Lung (tissue), 12 donors: ENCODE measurements around the gene PALS1. TPM values are rescaled to one million over a fixed set of nuclear protein-coding genes. Genes with fewer than 3 reads are reported as not detected.

Experiments used
- ATAC-seq: fragments of 200-7000 bp; cut with Tn5 transposase; one replicate; pipeline ENCODE4 v1.9.1; 2020; ENCODE audit warnings: moderate number of reproducible peaks; ENCODE audit not compliant: insufficient read depth, low FRiP score
- DNase-seq, 3 donors: peaks; one replicate each; pipeline ENCODE4 v3.0.0-alpha.2; 2013 to 2017
- H3K27ac ChIP-seq, 2 donors: one replicate each; pipeline ENCODE4 v1.5.1; 2013; ENCODE audit warnings: mild to moderate bottlenecking in 2 of 2, moderate library complexity in 2 of 2, control low read depth in 1 of 2, inconsistent platforms in 1 of 2, low read depth in 1 of 2, low read length in 1 of 2
- H3K27me3 ChIP-seq, 3 donors: one replicate each; pipeline ENCODE4 v1.5.1; 2013; ENCODE audit warnings: low read length in 2 of 3; ENCODE audit not compliant: control insufficient read depth in 3 of 3, insufficient read depth in 3 of 3
- H3K36me3 ChIP-seq, 4 donors: one replicate each; pipeline ENCODE4 v1.5.1; 2013; ENCODE audit warnings: low read length in 4 of 4, mild to moderate bottlenecking in 1 of 4, moderate library complexity in 1 of 4; ENCODE audit not compliant: control insufficient read depth in 4 of 4, insufficient read depth in 4 of 4
- H3K4me1 ChIP-seq, 5 donors: one replicate each; pipeline ENCODE4 v1.5.1; 2013; ENCODE audit warnings: low read length in 5 of 5, mild to moderate bottlenecking in 2 of 5, moderate library complexity in 1 of 5; ENCODE audit not compliant: control insufficient read depth in 5 of 5, insufficient read depth in 5 of 5
- H3K4me3 ChIP-seq: one replicate; pipeline ENCODE4 v1.5.1; 2013; ENCODE audit warnings: mild to moderate bottlenecking, control low read depth, moderate library complexity
- H3K9ac ChIP-seq, 2 donors: one replicate each; pipeline ENCODE4 v1.5.1; 2013; ENCODE audit warnings: low read length in 2 of 2, control low read depth in 1 of 2; ENCODE audit not compliant: insufficient read depth in 1 of 2
- H3K9me3 ChIP-seq, 4 donors: one replicate each; pipeline ENCODE4 v1.5.1; 2013; ENCODE audit warnings: low read length in 3 of 4, mild to moderate bottlenecking in 1 of 4, moderate library complexity in 1 of 4; ENCODE audit not compliant: control insufficient read depth in 4 of 4, insufficient read depth in 3 of 4
- WGBS, 2 donors: extraction: QIAGEN DNeasy Blood & Tissue Kit; methylation state at CpG; one replicate each; pipeline ENCODE4 v1.1.7; 2013; 5-methylcytosine and 5-hydroxymethylcytosine counted together
- polyA plus RNA-seq, 2 donors: library from polyadenylated mRNA; stranded (reverse); fragments of 200-250 nt; gene quantifications; one replicate each; pipeline ENCODE4 v1.2.1, GENCODE V29; 2013
- total RNA-seq, 2 donors: library from RNA; depleted of rRNA in 1 of 2; stranded (reverse); fragments of >200 nt in 1 of 2; gene quantifications; one replicate each; pipeline ENCODE4 v1.2.1, GENCODE V29; 2014 to 2021
- TF ChIP-seq, protein P1 (sequence below): IDR thresholded peaks from 2 replicates; pipeline ENCODE4 v1.5.1; 2012; ENCODE audit warnings: mild to moderate bottlenecking; ENCODE audit errors: control extremely low read depth, extremely low read depth
- donor health status: control.
- donor health status: control.
- donor health status: Bipolar disorder and iron deficiency.
- donor health status: healthy.
- donor health status: DM: yes; HTN: yes; CAD: no.

Gene PALS1
- total and polyA plus RNA-seq, 4 donors: 6.1 to 45.7 (median 17.4) TPM

- Histone ChIP-seq H3K36me3 (peaks cover 0 to 13% (median 0%) of the 10 kb centered on the region in 4 donors), H3K27ac (no peak overlapping the region), H3K4me1 (peaks cover 0 to 7% (median 0%) of the 10 kb centered on the region in 5 donors), H3K27me3 (no peaks in the 10 kb centered on the region), H3K9me3 (no peaks in the 10 kb centered on the region), H3K4me3 (no peak overlapping the region), H3K9ac (no peak overlapping the region)
- WGBS, 2 donors: 96% methylated on average over 2 of the region's 2 CpGs
- DNase-seq (no peak), ATAC-seq (no peak)
- TF ChIP-seq, protein P1, sequence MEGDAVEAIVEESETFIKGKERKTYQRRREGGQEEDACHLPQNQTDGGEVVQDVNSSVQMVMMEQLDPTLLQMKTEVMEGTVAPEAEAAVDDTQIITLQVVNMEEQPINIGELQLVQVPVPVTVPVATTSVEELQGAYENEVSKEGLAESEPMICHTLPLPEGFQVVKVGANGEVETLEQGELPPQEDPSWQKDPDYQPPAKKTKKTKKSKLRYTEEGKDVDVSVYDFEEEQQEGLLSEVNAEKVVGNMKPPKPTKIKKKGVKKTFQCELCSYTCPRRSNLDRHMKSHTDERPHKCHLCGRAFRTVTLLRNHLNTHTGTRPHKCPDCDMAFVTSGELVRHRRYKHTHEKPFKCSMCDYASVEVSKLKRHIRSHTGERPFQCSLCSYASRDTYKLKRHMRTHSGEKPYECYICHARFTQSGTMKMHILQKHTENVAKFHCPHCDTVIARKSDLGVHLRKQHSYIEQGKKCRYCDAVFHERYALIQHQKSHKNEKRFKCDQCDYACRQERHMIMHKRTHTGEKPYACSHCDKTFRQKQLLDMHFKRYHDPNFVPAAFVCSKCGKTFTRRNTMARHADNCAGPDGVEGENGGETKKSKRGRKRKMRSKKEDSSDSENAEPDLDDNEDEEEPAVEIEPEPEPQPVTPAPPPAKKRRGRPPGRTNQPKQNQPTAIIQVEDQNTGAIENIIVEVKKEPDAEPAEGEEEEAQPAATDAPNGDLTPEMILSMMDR: no peak
Measured at GRCh38 chr14:67280506-67280905, 39.3 kb downstream of the PALS1 start.

GRCh38 chr14:67285876-67286452 is 44.7 kb downstream of the PALS1 start:
- Histone ChIP-seq H3K9me3 (no peaks in the 10 kb centered on the region), H3K27ac (no peak overlapping the region), H3K4me1 (no peaks in the 10 kb centered on the region), H3K27me3 (no peaks in the 10 kb centered on the region), H3K9ac (no peak overlapping the region), H3K36me3 (peaks cover 0 to 3% (median 0%) of the 10 kb centered on the region in 4 donors), H3K4me3 (no peak overlapping the region)
- ATAC-seq (no peak), DNase-seq (peak in 2 of 3 donors; percentile 72 to 82)
- WGBS, 2 donors: 48 to 74% methylated on average over 2 of the region's 2 CpGs
- TF ChIP-seq, protein P1: peak; percentile 31

Other genes with a start within 250 kb of the PALS1 start
- gene GARIN2, start 52.0 kb upstream of the PALS1 start, total RNA-seq: under 1 TPM in 1 of 2 donors, not detected in 1; 0.11 TPM
- gene GARIN2, start 52.0 kb upstream of the PALS1 start, polyA plus RNA-seq: under 1 TPM; 0.03 to 0.06 TPM
- gene ATP6V1D, start 118.4 kb downstream of the PALS1 start, total RNA-seq: 100 to 1,000 TPM in 1 of 2 donors, 10 to 100 TPM in 1; 58.2 to 134 TPM
- gene ATP6V1D, start 118.4 kb downstream of the PALS1 start, polyA plus RNA-seq: 10 to 100 TPM; 49.6 to 62.3 TPM
- 10 to 100 TPM; 44.3 to 72.7 TPM for gene EIF2S1, start 118.9 kb downstream of the PALS1 start, total RNA-seq
- 100 to 1,000 TPM in 1 of 2 donors, 10 to 100 TPM in 1; 22.5 to 109 TPM for gene EIF2S1, start 118.9 kb downstream of the PALS1 start, polyA plus RNA-seq
- gene PLEK2, start 170.7 kb downstream of the PALS1 start, total RNA-seq: 1 to 10 TPM; 2.8 to 4.9 TPM
- gene PLEK2, start 170.7 kb downstream of the PALS1 start, polyA plus RNA-seq: 1 to 10 TPM; 3.6 to 4.2 TPM
- 1 to 10 TPM; 1.5 to 4.5 TPM for gene TMEM229B, start 247.3 kb downstream of the PALS1 start, total RNA-seq
- 1 to 10 TPM; 1.5 to 3.5 TPM for gene TMEM229B, start 247.3 kb downstream of the PALS1 start, polyA plus RNA-seq